ENCODE measurements around the gene CHRDL2.

GRCh38 chr11:74746868-74747267, 15.6 kb upstream of the CHRDL2 start:
- TF ChIP-seq CTCF (IDR thresholded peaks at IDR 0.05) (no peak), SMC3 (IDR thresholded peaks at IDR 0.05) (no peak), BHLHE40 (IDR thresholded peaks at IDR 0.05; ENCODE audit: low read depth, low read length) (no peak), HDAC2 (IDR thresholded peaks at IDR 0.05) (no peak), POLR2A (IDR thresholded peaks at IDR 0.05; ENCODE audit: low read length) (no peak), SREBF2 (IDR thresholded peaks at IDR 0.05) (no peak), CBX2 (IDR thresholded peaks at IDR 0.05; ENCODE audit: borderline replicate concordance, low read depth) (no peak), CEBPB (IDR thresholded peaks at IDR 0.05) (no peak), EHMT2 (IDR thresholded peaks at IDR 0.05; ENCODE audit: low read depth) (no peak), ZFP36 (IDR thresholded peaks at IDR 0.05; ENCODE audit: borderline replicate concordance, partially characterized antibody) (no peak), RFX5 (IDR thresholded peaks at IDR 0.05) (no peak), MAX (IDR thresholded peaks at IDR 0.05) (no peak), EP300 (IDR thresholded peaks at IDR 0.05) (no peak), GATA3 (IDR thresholded peaks at IDR 0.05; ENCODE audit: borderline replicate concordance) (no peak)

Measured in A549 (cell line).